ENCODE data around the gene FBXW4.

FBXW4 gene

DNA sequence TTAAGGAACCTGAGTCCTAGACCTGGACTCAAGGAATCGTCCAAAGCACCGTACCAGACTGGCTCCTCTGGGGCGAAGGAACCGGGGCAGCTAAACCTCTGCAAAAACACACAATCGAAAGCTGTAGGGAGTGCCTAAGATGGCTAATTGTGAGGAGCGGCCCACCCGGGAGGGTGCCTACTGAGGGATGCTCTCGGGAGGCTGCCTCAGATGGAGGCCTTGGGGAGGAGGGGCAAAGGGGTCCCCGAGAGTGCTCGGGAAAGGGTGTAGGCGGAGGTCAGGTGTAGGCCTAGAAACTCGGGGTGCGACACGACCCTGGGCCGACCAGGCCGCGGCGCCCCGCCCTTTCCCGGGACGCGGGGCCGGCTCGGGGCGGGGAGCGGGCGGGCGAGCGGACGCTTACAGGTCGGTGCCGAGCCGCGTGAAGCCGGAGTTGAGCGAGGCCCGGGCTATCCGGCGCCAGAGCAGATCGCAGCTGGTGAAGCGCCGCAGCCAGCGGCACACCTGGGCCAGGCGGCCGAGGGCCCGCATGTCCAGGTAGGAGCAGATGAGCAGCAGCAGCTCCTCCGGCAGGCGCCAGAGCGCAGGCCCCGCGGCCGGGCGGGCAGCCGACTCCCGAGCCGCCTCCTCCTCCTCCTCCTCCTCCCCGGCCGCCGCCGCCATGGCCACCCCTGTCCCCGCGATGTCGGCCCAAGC is 844 bp downstream of the FBXW4 start:
- POLR2A ChIA-PET: interaction anchor here (0.9 to 1.8 kb wide), 3 partner anchors 10 to 87 kb away, joined by 3 to 6 read pairs (median 4); no protein-coding TSS in a partner anchor
- Histone ChIP-seq H3K27ac (ENCODE audit: extremely low read depth, low read depth, low read length) (peak overlapping the region; percentile 99), H3K4me1 (ENCODE audit: control insufficient read depth, insufficient read depth, low read length) (peaks cover 39% of the 10 kb centered on the region), H3K36me3 (ENCODE audit: control insufficient read depth in 2 of 2, insufficient read depth in 1 of 2, low read length in 2 of 2) (no peaks in the 10 kb centered on the region), H3K4me3 (ENCODE audit: low read depth, low read length) (peak overlapping the region; percentile 82), H3K9me3 (ENCODE audit: control insufficient read depth, insufficient read depth, low read depth, low read length) (no peaks in the 10 kb centered on the region)
- CTCF ChIA-PET: interaction anchor here (0.6 to 1.1 kb wide), 5 partner anchors 87 to 614 kb away, joined by 3 to 7 read pairs (median 4); no protein-coding TSS in a partner anchor
- TF ChIP-seq, protein P1, sequence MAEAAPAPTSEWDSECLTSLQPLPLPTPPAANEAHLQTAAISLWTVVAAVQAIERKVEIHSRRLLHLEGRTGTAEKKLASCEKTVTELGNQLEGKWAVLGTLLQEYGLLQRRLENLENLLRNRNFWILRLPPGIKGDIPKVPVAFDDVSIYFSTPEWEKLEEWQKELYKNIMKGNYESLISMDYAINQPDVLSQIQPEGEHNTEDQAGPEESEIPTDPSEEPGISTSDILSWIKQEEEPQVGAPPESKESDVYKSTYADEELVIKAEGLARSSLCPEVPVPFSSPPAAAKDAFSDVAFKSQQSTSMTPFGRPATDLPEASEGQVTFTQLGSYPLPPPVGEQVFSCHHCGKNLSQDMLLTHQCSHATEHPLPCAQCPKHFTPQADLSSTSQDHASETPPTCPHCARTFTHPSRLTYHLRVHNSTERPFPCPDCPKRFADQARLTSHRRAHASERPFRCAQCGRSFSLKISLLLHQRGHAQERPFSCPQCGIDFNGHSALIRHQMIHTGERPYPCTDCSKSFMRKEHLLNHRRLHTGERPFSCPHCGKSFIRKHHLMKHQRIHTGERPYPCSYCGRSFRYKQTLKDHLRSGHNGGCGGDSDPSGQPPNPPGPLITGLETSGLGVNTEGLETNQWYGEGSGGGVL (tag by site-specific recombination; IDR thresholded peaks at IDR 0.05): no peak
- no peak for TF ChIP-seq ZNF302 (tag by site-specific recombination; IDR thresholded peaks at IDR 0.05; ENCODE audit: low read depth)
- TF ChIP-seq ZNF707 (tag by site-specific recombination; IDR thresholded peaks at IDR 0.05): no peak
- peak; percentile 53 for TF ChIP-seq SP2 (tag by site-specific recombination; IDR thresholded peaks at IDR 0.05)
- TF ChIP-seq SETDB1 (IDR thresholded peaks at IDR 0.05; ENCODE audit: insufficient read length, low read length): no peak
- peak; percentile 98 for TF ChIP-seq ZSCAN30 (tag by site-specific recombination; IDR thresholded peaks at IDR 0.05)
- TF ChIP-seq, protein P2, sequence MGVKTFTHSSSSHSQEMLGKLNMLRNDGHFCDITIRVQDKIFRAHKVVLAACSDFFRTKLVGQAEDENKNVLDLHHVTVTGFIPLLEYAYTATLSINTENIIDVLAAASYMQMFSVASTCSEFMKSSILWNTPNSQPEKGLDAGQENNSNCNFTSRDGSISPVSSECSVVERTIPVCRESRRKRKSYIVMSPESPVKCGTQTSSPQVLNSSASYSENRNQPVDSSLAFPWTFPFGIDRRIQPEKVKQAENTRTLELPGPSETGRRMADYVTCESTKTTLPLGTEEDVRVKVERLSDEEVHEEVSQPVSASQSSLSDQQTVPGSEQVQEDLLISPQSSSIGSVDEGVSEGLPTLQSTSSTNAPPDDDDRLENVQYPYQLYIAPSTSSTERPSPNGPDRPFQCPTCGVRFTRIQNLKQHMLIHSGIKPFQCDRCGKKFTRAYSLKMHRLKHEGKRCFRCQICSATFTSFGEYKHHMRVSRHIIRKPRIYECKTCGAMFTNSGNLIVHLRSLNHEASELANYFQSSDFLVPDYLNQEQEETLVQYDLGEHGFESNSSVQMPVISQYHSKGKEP (tag by site-specific recombination; IDR thresholded peaks at IDR 0.05): no peak
- no peak for TF ChIP-seq ZNF202 (tag by site-specific recombination; IDR thresholded peaks at IDR 0.05; ENCODE audit: borderline replicate concordance)
- no peak for TF ChIP-seq ZNF404 (tag by site-specific recombination; IDR thresholded peaks at IDR 0.05)
- TF ChIP-seq ZNF112 (tag by site-specific recombination; IDR thresholded peaks at IDR 0.05): no peak
- TF ChIP-seq KLF16 (tag by site-specific recombination; IDR thresholded peaks at IDR 0.05): no peak; the same call in 1 of the 2 replicates
- no peak for TF ChIP-seq GLIS2 (tag by site-specific recombination; IDR thresholded peaks at IDR 0.05)
- TF ChIP-seq, protein P3, sequence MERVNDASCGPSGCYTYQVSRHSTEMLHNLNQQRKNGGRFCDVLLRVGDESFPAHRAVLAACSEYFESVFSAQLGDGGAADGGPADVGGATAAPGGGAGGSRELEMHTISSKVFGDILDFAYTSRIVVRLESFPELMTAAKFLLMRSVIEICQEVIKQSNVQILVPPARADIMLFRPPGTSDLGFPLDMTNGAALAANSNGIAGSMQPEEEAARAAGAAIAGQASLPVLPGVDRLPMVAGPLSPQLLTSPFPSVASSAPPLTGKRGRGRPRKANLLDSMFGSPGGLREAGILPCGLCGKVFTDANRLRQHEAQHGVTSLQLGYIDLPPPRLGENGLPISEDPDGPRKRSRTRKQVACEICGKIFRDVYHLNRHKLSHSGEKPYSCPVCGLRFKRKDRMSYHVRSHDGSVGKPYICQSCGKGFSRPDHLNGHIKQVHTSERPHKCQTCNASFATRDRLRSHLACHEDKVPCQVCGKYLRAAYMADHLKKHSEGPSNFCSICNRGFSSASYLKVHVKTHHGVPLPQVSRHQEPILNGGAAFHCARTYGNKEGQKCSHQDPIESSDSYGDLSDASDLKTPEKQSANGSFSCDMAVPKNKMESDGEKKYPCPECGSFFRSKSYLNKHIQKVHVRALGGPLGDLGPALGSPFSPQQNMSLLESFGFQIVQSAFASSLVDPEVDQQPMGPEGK (tag by site-specific recombination; IDR thresholded peaks at IDR 0.05): peak; percentile 10; the same call in 1 of the 2 replicates
- TF ChIP-seq, protein P4, sequence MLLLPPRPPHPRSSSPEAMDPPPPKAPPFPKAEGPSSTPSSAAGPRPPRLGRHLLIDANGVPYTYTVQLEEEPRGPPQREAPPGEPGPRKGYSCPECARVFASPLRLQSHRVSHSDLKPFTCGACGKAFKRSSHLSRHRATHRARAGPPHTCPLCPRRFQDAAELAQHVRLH (tag by site-specific recombination; IDR thresholded peaks at IDR 0.05): peak; percentile 77; the same call in 1 of the 2 replicates
- 0 out of 2 replicates have a peak, but pooled peaks have one; percentile 12 for TF ChIP-seq ZNF843 (tag by site-specific recombination; IDR thresholded peaks at IDR 0.05)
- TF ChIP-seq, protein P5, sequence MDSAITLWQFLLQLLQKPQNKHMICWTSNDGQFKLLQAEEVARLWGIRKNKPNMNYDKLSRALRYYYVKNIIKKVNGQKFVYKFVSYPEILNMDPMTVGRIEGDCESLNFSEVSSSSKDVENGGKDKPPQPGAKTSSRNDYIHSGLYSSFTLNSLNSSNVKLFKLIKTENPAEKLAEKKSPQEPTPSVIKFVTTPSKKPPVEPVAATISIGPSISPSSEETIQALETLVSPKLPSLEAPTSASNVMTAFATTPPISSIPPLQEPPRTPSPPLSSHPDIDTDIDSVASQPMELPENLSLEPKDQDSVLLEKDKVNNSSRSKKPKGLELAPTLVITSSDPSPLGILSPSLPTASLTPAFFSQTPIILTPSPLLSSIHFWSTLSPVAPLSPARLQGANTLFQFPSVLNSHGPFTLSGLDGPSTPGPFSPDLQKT (IDR thresholded peaks at IDR 0.05; ENCODE audit: borderline replicate concordance, low read depth, low read length): no peak
- no peak for TF ChIP-seq EGR2 (tag by site-specific recombination; IDR thresholded peaks at IDR 0.05; ENCODE audit: low read depth)
- peak; percentile 99 for TF ChIP-seq ZNF561 (tag by site-specific recombination; IDR thresholded peaks at IDR 0.05; ENCODE audit: borderline replicate concordance)
- peak; percentile 65 for TF ChIP-seq ZNF629 (tag by site-specific recombination; IDR thresholded peaks at IDR 0.05)
- no peak for TF ChIP-seq ZNF76 (tag by site-specific recombination; IDR thresholded peaks at IDR 0.05; ENCODE audit: borderline replicate concordance, low read depth)
- TF ChIP-seq ZNF248 (tag by site-specific recombination; IDR thresholded peaks at IDR 0.05): no peak
- TF ChIP-seq ZIC2 (tag by site-specific recombination; IDR thresholded peaks at IDR 0.05): peak; percentile 36; the same call in 1 of the 2 replicates
- TF ChIP-seq ZBTB48 (tag by site-specific recombination; IDR thresholded peaks at IDR 0.05): peak; percentile 92
- TF ChIP-seq ZFP69B (tag by site-specific recombination; IDR thresholded peaks at IDR 0.05): no peak
- no peak for TF ChIP-seq ZNF138 (tag by site-specific recombination; IDR thresholded peaks at IDR 0.05; ENCODE audit: borderline replicate concordance)
- 0 out of 2 replicates have a peak, but pooled peaks have one; percentile 4 for TF ChIP-seq ZNF501 (tag by site-specific recombination; IDR thresholded peaks at IDR 0.05)
- no peak for TF ChIP-seq ZNF473 (tag by site-specific recombination; IDR thresholded peaks at IDR 0.05)
- TF ChIP-seq ZNF16 (tag by site-specific recombination; IDR thresholded peaks at IDR 0.05; ENCODE audit: low read depth): peak; percentile 33; the same call in 1 of the 2 replicates
- TF ChIP-seq ZBTB17 (tag by site-specific recombination; IDR thresholded peaks at IDR 0.05): peak; percentile 48; the same call in 1 of the 2 replicates
- peak; percentile 49; the same call in 1 of the 2 replicates for TF ChIP-seq ZNF600 (tag by site-specific recombination; IDR thresholded peaks at IDR 0.05)
- TF ChIP-seq KLF7 (tag by site-specific recombination; IDR thresholded peaks at IDR 0.05; ENCODE audit: borderline replicate concordance): peak; percentile 59; the same call in 1 of the 2 replicates
- TF ChIP-seq KLF9 (tag by site-specific recombination; IDR thresholded peaks at IDR 0.05; ENCODE audit: low read depth): peak; percentile 76
